ENCODE measurements around the gene IL13. TPM values are rescaled to one million over a fixed set of nuclear protein-coding genes. Genes with fewer than 3 reads are reported as not detected.
A peak's percentile ranks its signal among the peaks of the same experiment; 100 is the strongest.

IL13 gene
- total and polyA plus RNA-seq, 5 donors from 2014 or later = 0.84 TPM; not detected in 4

DNA sequence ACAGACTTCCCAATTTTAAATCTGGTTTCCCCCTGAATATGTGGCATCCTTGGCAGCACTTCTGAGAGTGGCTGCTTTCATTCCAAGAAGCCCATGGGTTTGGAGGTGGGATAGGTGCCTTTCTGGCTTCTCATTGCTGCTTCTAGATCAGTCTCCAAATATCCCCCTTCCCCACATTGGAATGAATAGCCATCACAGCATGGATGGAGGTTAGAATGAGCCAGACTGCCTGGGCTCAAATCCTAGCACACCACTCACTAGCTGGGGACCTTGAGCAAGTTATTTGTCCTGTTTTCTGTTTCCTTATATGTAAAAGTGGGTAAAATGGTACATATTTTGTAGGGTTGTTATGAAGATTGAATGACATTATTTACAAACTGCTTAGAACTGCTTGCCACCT is 13.8 kb upstream of the IL13 start:
- Histone ChIP-seq H3K9me3 (ENCODE audit: control insufficient read depth in 2 of 2, low read length in 2 of 2) (peaks cover 11 to 14% of the 10 kb centered on the region in 2 experiments), H3K27me3 (ENCODE audit: control insufficient read depth, insufficient read depth, low read length) (no peaks in the 10 kb centered on the region), H3K36me3 (ENCODE audit: control insufficient read depth, insufficient read depth, low read length) (peaks cover 41% of the 10 kb centered on the region), H3K27ac (ENCODE audit: insufficient read depth, low read length, poor library complexity, severe bottlenecking) (no peak overlapping the region), H3K4me1 (ENCODE audit: control insufficient read depth, insufficient read depth, low read length, poor library complexity, severe bottlenecking) (no peaks in the 10 kb centered on the region), H3K4me3 (ENCODE audit: low read depth, low read length) (no peak overlapping the region)
- peaks cover 39% of the 10 kb centered on the region for H3K36me3 Mint-ChIP-seq
- DNase-seq (no peak), ATAC-seq (ENCODE audit: low read depth in 2 of 2) (no peak)
- no peak overlapping the region for H3K4me3 Mint-ChIP-seq
- peaks cover 0 to 2% (median 0%) of the 10 kb centered on the region in 4 donors for H3K4me1 Mint-ChIP-seq
- peaks cover 0 to 16% (median 3%) of the 10 kb centered on the region in 7 donors for H3K9me3 Mint-ChIP-seq
- no peak overlapping the region for H3K27ac Mint-ChIP-seq
- peaks cover 7% of the 10 kb centered on the region for H3K27me3 Mint-ChIP-seq

DNA sequence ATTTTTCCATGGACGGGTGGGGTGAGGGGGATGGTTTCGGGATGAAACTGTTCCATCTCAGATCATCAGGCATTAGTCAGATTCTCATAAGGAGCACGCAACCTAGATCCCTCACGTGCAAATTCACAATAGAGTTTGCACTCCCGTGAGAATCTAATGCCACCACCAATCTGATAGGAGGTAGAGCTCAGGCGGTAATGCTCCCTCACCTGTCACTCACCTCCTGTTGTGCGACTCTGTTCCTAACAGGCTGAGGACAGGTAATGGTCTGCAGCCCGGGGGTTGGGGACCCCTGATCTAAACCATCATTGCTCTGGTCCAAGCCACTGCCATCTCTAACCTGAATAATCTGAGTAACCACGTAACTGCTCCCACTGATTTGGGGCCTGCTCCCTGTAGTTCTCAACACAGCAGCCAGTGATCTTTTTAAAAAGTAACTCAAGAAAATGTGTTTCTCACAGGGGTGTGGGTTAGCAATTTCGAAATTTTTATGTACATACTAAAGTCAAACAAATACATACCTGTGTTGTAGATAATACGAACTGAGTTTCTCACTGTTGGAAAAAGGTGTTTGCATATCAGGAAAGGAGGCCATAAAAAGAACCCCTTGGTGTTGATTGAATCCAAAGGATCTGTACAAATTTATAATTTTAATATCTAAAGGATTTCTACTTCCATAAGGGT is 11.2 kb upstream of the IL13 start:
- Histone ChIP-seq H3K36me3 (ENCODE audit: control insufficient read depth, insufficient read depth, low read length) (peaks cover 17% of the 10 kb centered on the region), H3K9me3 (ENCODE audit: control insufficient read depth in 2 of 2, low read length in 2 of 2) (peaks cover 11 to 14% of the 10 kb centered on the region in 2 experiments), H3K27ac (ENCODE audit: insufficient read depth, low read length, poor library complexity, severe bottlenecking) (no peak overlapping the region), H3K4me1 (ENCODE audit: control insufficient read depth, insufficient read depth, low read length, poor library complexity, severe bottlenecking) (no peaks in the 10 kb centered on the region), H3K4me3 (ENCODE audit: low read depth, low read length) (no peak overlapping the region), H3K27me3 (ENCODE audit: control insufficient read depth, insufficient read depth, low read length) (no peaks in the 10 kb centered on the region)
- peaks cover 0 to 19% (median 5%) of the 10 kb centered on the region in 7 donors for H3K9me3 Mint-ChIP-seq
- H3K27me3 Mint-ChIP-seq = peaks cover 18% of the 10 kb centered on the region
- peaks cover 27% of the 10 kb centered on the region for H3K36me3 Mint-ChIP-seq
- no peak for ATAC-seq (ENCODE audit: low read depth in 2 of 2)
- no peak overlapping the region for H3K4me3 Mint-ChIP-seq
- H3K4me1 Mint-ChIP-seq = no peaks in the 10 kb centered on the region
- DNase-seq = no peak
- no peak overlapping the region for H3K27ac Mint-ChIP-seq

DNA sequence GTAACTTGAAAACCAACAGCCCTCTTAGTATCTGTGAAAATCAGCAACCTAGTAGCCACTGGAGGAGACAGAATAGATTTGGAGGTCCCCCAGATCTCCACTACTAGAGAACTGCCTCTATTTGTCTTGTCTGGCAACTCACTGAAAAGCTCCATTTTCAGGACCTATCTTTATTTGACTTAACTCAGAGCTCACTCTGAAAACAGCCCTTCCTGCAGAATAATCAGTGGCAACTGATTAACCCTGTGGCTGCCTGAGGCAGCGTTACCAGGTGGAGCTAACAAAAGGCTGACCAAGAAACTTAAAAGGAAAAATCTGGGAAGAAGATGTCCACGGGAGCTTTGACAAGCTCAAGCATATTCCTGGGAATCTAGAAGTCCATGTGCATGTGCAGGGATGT is 10.5 kb upstream of the IL13 start:
- Mint-ChIP-seq H3K9me3 (peaks cover 0 to 23% (median 5%) of the 10 kb centered on the region in 7 donors), H3K4me3 (no peak overlapping the region), H3K27me3 (peaks cover 25% of the 10 kb centered on the region), H3K36me3 (peaks cover 21% of the 10 kb centered on the region), H3K27ac (no peak overlapping the region), H3K4me1 (no peaks in the 10 kb centered on the region)
- Histone ChIP-seq H3K27ac (ENCODE audit: insufficient read depth, low read length, poor library complexity, severe bottlenecking) (no peak overlapping the region), H3K27me3 (ENCODE audit: control insufficient read depth, insufficient read depth, low read length) (no peaks in the 10 kb centered on the region), H3K9me3 (ENCODE audit: control insufficient read depth in 2 of 2, low read length in 2 of 2) (peaks cover 11 to 14% of the 10 kb centered on the region in 2 experiments), H3K36me3 (ENCODE audit: control insufficient read depth, insufficient read depth, low read length) (peaks cover 9% of the 10 kb centered on the region), H3K4me1 (ENCODE audit: control insufficient read depth, insufficient read depth, low read length, poor library complexity, severe bottlenecking) (no peaks in the 10 kb centered on the region), H3K4me3 (ENCODE audit: low read depth, low read length) (no peak overlapping the region)
- ATAC-seq (ENCODE audit: low read depth in 2 of 2) (no peak), DNase-seq (no peak)

DNA sequence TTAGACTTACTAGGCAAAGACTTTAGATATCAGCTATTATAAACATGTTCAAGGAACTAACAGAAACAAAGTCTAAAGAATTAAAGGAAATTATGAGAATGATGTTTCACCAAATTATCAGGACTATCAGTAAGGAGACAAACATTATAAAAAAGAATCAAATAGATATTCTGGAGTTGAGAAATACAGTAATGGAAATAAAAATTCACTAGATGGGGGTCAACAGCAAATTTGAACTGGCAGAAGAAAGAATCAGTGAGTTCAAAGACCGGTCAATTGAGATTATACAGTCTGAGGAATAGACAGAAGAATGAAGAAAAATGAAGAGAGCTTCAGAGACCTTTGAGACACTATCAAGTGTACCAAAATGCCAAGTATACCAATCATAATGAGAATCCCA is 9.6 kb upstream of the IL13 start:
- ATAC-seq (ENCODE audit: low read depth in 2 of 2) = no peak
- peaks cover 29% of the 10 kb centered on the region for H3K27me3 Mint-ChIP-seq
- Histone ChIP-seq H3K4me1 (ENCODE audit: control insufficient read depth, insufficient read depth, low read length, poor library complexity, severe bottlenecking) (no peaks in the 10 kb centered on the region), H3K4me3 (ENCODE audit: low read depth, low read length) (no peak overlapping the region), H3K27me3 (ENCODE audit: control insufficient read depth, insufficient read depth, low read length) (peaks cover 1% of the 10 kb centered on the region), H3K27ac (ENCODE audit: insufficient read depth, low read length, poor library complexity, severe bottlenecking) (no peak overlapping the region), H3K9me3 (ENCODE audit: control insufficient read depth in 2 of 2, low read length in 2 of 2) (peaks cover 11 to 14% of the 10 kb centered on the region in 2 experiments), H3K36me3 (ENCODE audit: control insufficient read depth, insufficient read depth, low read length) (peaks cover under 1% of the 10 kb centered on the region)
- H3K4me3 Mint-ChIP-seq = no peak overlapping the region
- peaks cover 0 to 23% (median 5%) of the 10 kb centered on the region in 7 donors for H3K9me3 Mint-ChIP-seq
- H3K36me3 Mint-ChIP-seq = peaks cover 12% of the 10 kb centered on the region
- no peak for DNase-seq
- H3K4me1 Mint-ChIP-seq = no peaks in the 10 kb centered on the region
- no peak overlapping the region for H3K27ac Mint-ChIP-seq

DNA sequence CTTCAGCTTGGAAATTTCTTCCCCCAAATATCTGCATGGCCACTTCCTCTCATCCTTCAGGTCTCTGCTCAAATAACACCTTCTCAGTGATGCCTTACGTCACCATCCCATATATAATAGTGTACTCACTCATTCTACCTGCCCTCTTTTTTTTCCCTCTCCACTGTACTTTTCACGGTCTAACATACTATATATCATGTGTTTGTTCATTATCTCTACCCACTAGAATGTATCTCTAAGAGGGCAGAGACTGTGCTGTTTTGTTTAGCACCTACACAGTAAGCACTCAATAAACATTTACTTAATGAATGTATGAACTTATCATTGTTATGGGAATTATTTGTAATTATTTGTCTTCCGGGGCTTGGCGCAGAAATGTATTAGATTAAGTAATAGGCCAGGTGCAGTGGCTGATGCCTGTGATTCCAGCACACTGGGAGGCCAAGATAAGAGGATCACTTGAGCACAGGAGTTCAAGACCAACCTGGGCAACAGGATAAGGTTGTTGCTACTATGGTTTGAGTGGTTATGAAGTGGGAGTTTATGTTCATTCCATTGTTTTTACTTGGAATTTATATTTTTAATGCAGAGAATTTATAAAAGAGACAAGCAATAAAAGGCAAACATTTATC is 6.0 kb upstream of the IL13 start:
- H3K36me3 ChIP-seq (ENCODE audit: control insufficient read depth, insufficient read depth, low read length) = no peaks in the 10 kb centered on the region
- H3K4me1 Mint-ChIP-seq = peaks cover 0 to 8% (median 3%) of the 10 kb centered on the region in 4 donors

DNA sequence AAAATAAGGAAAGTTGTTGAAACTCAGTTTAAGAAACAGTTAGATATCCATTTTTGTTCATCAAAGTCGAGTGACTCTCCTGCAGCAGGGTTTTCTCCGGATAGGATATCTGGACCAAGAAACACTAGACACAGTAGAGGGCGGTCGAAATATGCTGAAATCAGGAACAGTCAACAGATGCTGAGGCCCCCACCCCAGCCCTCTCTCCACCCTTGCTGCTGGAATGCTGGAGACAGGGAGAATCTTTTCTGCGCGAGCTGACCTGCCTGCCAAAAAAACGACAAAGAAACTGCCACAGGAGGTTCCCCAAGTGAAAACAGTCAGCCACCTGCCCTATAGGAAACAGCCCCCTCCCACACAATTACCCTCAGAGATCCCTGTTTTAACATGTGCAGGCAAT is 4.3 kb upstream of the IL13 start:
- peaks cover under 1 to 1% of the 10 kb centered on the region in 2 experiments for H3K9me3 ChIP-seq (ENCODE audit: control insufficient read depth in 2 of 2, low read length in 2 of 2)
- peaks cover 9% of the 10 kb centered on the region for H3K27me3 ChIP-seq (ENCODE audit: control insufficient read depth, insufficient read depth, low read length)
- peaks cover 0 to 13% (median 4%) of the 10 kb centered on the region in 7 donors for H3K9me3 Mint-ChIP-seq
- H3K27ac Mint-ChIP-seq = no peak overlapping the region
- no peak overlapping the region for H3K27ac ChIP-seq (ENCODE audit: insufficient read depth, low read length, poor library complexity, severe bottlenecking)
- H3K36me3 ChIP-seq (ENCODE audit: control insufficient read depth, insufficient read depth, low read length) = no peaks in the 10 kb centered on the region
- ATAC-seq (ENCODE audit: low read depth in 2 of 2) = no peak
- H3K27me3 Mint-ChIP-seq = peaks cover 59% of the 10 kb centered on the region
- no peak overlapping the region for H3K4me3 ChIP-seq (ENCODE audit: low read depth, low read length)
- peaks cover 13% of the 10 kb centered on the region for H3K4me1 ChIP-seq (ENCODE audit: control insufficient read depth, insufficient read depth, low read length, poor library complexity, severe bottlenecking)
- H3K36me3 Mint-ChIP-seq = no peaks in the 10 kb centered on the region
- no peak overlapping the region for H3K4me3 Mint-ChIP-seq
- peaks cover 0 to 14% (median 5%) of the 10 kb centered on the region in 4 donors for H3K4me1 Mint-ChIP-seq
- no peak for DNase-seq

More for the DNA sequence above, 6.0 kb upstream of the IL13 start:
- Mint-ChIP-seq H3K27ac (no peak overlapping the region), H3K9me3 (peaks cover 0 to 23% (median 6%) of the 10 kb centered on the region in 7 donors), H3K4me3 (no peak overlapping the region), H3K36me3 (no peaks in the 10 kb centered on the region), H3K27me3 (peaks cover 61% of the 10 kb centered on the region)
- Histone ChIP-seq H3K27ac (ENCODE audit: insufficient read depth, low read length, poor library complexity, severe bottlenecking) (no peak overlapping the region), H3K4me3 (ENCODE audit: low read depth, low read length) (no peak overlapping the region), H3K27me3 (ENCODE audit: control insufficient read depth, insufficient read depth, low read length) (peaks cover 7% of the 10 kb centered on the region), H3K4me1 (ENCODE audit: control insufficient read depth, insufficient read depth, low read length, poor library complexity, severe bottlenecking) (peaks cover 11% of the 10 kb centered on the region), H3K9me3 (ENCODE audit: control insufficient read depth in 2 of 2, low read length in 2 of 2) (peaks cover 11 to 14% of the 10 kb centered on the region in 2 experiments)
- DNase-seq (no peak), ATAC-seq (ENCODE audit: low read depth in 2 of 2) (no peak)

DNA sequence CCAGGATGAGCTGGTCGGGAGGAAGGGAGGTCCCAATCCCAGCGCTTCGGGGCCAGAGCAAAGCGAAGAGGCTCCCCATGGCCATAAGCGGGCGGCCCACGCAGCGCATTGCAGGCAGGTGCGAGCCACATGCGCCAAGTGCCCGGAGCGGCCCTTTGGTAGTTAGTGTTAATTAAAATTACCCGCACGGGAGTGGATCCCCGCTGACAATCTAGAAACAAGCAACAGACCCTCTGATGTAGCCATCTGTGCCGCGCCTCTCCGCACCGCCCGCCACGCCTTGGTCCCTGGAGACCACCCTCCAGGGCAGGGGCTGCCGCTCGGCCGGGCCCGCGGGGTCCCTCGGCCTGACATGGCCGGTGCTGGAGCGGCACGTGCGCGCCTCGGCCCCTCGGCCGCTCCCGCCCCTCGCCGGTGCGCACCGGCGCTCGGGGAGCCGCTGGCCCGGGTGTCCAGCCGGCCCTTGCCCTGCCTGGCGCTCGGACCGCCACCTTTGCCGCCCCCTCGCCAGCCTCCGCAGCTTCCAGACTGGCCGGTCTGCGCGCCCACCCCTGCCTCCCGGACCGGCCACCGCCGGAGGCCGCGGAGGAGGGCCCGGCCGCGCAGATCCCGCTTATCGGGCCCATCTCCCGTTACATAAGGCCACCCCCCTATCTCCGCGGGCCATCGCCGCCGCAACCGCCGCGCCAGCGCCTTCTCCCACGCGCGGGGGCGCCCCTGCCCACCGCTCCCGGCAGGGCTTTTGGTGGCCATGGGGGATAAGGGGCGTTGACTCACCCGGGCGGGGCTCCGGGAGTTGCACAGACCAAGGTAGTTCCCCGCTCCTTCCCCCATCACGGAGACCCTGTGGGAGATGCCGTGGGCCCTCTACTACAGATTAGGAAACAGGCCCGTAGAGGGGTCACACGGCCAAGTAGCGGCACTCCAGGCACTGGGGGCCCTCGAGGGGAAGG is 1.9 kb upstream of the IL13 start:
- Histone ChIP-seq H3K27me3 (ENCODE audit: control insufficient read depth, insufficient read depth, low read length) (peaks cover 9% of the 10 kb centered on the region), H3K4me1 (ENCODE audit: control insufficient read depth, insufficient read depth, low read length, poor library complexity, severe bottlenecking) (peaks cover 13% of the 10 kb centered on the region), H3K4me3 (ENCODE audit: low read depth, low read length) (no peak overlapping the region), H3K27ac (ENCODE audit: insufficient read depth, low read length, poor library complexity, severe bottlenecking) (no peak overlapping the region), H3K9me3 (ENCODE audit: control insufficient read depth in 2 of 2, low read length in 2 of 2) (no peaks in the 10 kb centered on the region), H3K36me3 (ENCODE audit: control insufficient read depth, insufficient read depth, low read length) (no peaks in the 10 kb centered on the region)
- no peak for DNase-seq
- ATAC-seq (ENCODE audit: low read depth in 2 of 2) = peak in 1 of 2 donors; percentile 26
- peaks cover 57% of the 10 kb centered on the region for H3K27me3 Mint-ChIP-seq
- no peaks in the 10 kb centered on the region for H3K36me3 Mint-ChIP-seq
- H3K27ac Mint-ChIP-seq = no peak overlapping the region
- peaks cover 0 to 14% (median 5%) of the 10 kb centered on the region in 4 donors for H3K4me1 Mint-ChIP-seq
- H3K9me3 Mint-ChIP-seq = peaks cover 0 to 5% (median 2%) of the 10 kb centered on the region in 7 donors
- peak overlapping the region in 1 of 4 donors; percentile 5 for H3K4me3 Mint-ChIP-seq
